ENCODE measurements around the gene SENP1. TPM values are rescaled to one million over a fixed set of nuclear protein-coding genes. Genes with fewer than 3 reads are reported as not detected.

The SENP1 gene
- total RNA-seq, 1 experiment from 2014 or later, result 28.8 TPM

GRCh38 chr12:48063530-48063929, 42.3 kb downstream of the SENP1 start:
- Histone ChIP-seq H4K5ac (ENCODE audit: insufficient read length, low read depth, low read length) (no peak overlapping the region), H2AK5ac (ENCODE audit: insufficient read length, low read length) (no peak overlapping the region), H2BK15ac (ENCODE audit: low read depth, low read length) (no peak overlapping the region), H2BK20ac (ENCODE audit: low read depth, low read length, poor library complexity, severe bottlenecking) (no peak overlapping the region), H2BK12ac (ENCODE audit: insufficient read length, low read depth, low read length) (no peak overlapping the region), H3K4me1 (ENCODE audit: insufficient read depth, low read length) (no peaks in the 10 kb centered on the region), H3K23me2 (ENCODE audit: insufficient read length, low read depth, low read length, poor library complexity, severe bottlenecking) (no peaks in the 10 kb centered on the region), H3K4me2 (ENCODE audit: insufficient read depth, insufficient read length, low read length) (no peak overlapping the region), H4K8ac (replicated peaks; ENCODE audit: insufficient read length, low read depth, low read length) (no peak overlapping the region), H3K18ac (ENCODE audit: insufficient read length, low read depth, low read length) (no peak overlapping the region), H3K14ac (ENCODE audit: insufficient read depth, low read length) (no peak overlapping the region), H3K4ac (ENCODE audit: low read depth, low read length) (no peak overlapping the region), H3K23ac (ENCODE audit: insufficient read length, low read depth, low read length) (no peak overlapping the region), H4K91ac (ENCODE audit: insufficient read length, low read depth, low read length) (no peak overlapping the region), H3K79me2 (ENCODE audit: insufficient read depth, low read length) (no peaks in the 10 kb centered on the region), H3K56ac (ENCODE audit: insufficient read length, low read depth, low read length) (no peak overlapping the region), H2BK5ac (ENCODE audit: insufficient read length, low read length) (no peak overlapping the region), H3K27me3 (ENCODE audit: insufficient read depth, low read length) (no peaks in the 10 kb centered on the region), H3K79me1 (ENCODE audit: insufficient read depth, low read depth, low read length, poor library complexity, severe bottlenecking) (no peaks in the 10 kb centered on the region), H3K9me3 (ENCODE audit: control insufficient read depth, low read depth, low read length) (no peaks in the 10 kb centered on the region), H2BK120ac (ENCODE audit: low read depth, low read length, poor library complexity, severe bottlenecking) (no peak overlapping the region), H4K20me1 (ENCODE audit: control insufficient read depth, insufficient read depth, insufficient read length) (no peaks in the 10 kb centered on the region), H3K27ac (ENCODE audit: insufficient read length, low read depth, low read length) (no peak overlapping the region), H3T11ph (ENCODE audit: low read length) (no peak overlapping the region), H3K9ac (ENCODE audit: extremely low read depth, insufficient read length, low read length) (no peak overlapping the region), H2AFZ (ENCODE audit: low read length) (no peak overlapping the region)
- Mint-ChIP-seq H3K27me3 (ENCODE audit: low read depth) (no peaks in the 10 kb centered on the region), H3K9me3 (no peaks in the 10 kb centered on the region), H3K36me3 (ENCODE audit: insufficient read depth in 1 of 3, low read depth in 3 of 3) (peaks cover 16 to 67% (median 64%) of the 10 kb centered on the region in 3 experiments; a peak in 6 of 7 replicates), H3K4me3 (no peak overlapping the region), H3K27ac (no peak overlapping the region), H3K4me1 (no peaks in the 10 kb centered on the region)
- WGBS (ENCODE audit: extremely low coverage, insufficient read length, low lambda C conversion rate), result no CpG with 5 or more reads among the region's 6 CpGs
- no peak for DNase-seq
- no peak for TF ChIP-seq CTCF (conservative IDR thresholded peaks at IDR 0.05)
